GM18499 (cell line): ENCODE results near the gene ALDH3B1.

ENCODE experiments used
- ATAC-seq: cut with Tn5 transposase; IDR thresholded peaks from one replicate; pipeline ENCODE4 v1.9.1; 2021; ENCODE audit warnings: moderate number of reproducible peaks; ENCODE audit not compliant: insufficient read depth, unreplicated experiment

ALDH3B1 gene

GRCh38 chr11:68056317-68057285 is 46.5 kb downstream of the ALDH3B1 start:
- no peak for ATAC-seq

- no peak for ATAC-seq
These were observed 47.7 kb downstream of the ALDH3B1 start for GRCh38 chr11:68057807-68058206.

GRCh38 chr11:68061508-68061907 is 51.4 kb downstream of the ALDH3B1 start:
- ATAC-seq: no peak

- no peak for ATAC-seq
These were observed 54.8 kb downstream of the ALDH3B1 start for GRCh38 chr11:68064926-68065325.

- ATAC-seq: no peak
These were observed 55.7 kb downstream of the ALDH3B1 start for GRCh38 chr11:68065841-68066240.

GRCh38 chr11:68066742-68067141 is 56.6 kb downstream of the ALDH3B1 start:
- no peak for ATAC-seq

GRCh38 chr11:68067991-68068390 is 57.9 kb downstream of the ALDH3B1 start:
- no peak for ATAC-seq

- no peak for ATAC-seq
These were observed 61.3 kb downstream of the ALDH3B1 start for GRCh38 chr11:68071281-68072048.

- ATAC-seq: no peak
These were observed 64.6 kb downstream of the ALDH3B1 start for GRCh38 chr11:68074584-68075352.

GRCh38 chr11:68076371-68077042 is 66.4 kb downstream of the ALDH3B1 start:
- no peak for ATAC-seq

GRCh38 chr11:68077617-68078582 is 67.8 kb downstream of the ALDH3B1 start:
- no peak for ATAC-seq
